ENCODE measurements around the gene CSNK1E. TPM values are rescaled to one million over a fixed set of nuclear protein-coding genes. Genes with fewer than 3 reads are reported as not detected.
"Not testable (repeated sequence)": the region's sequence is repeated elsewhere in the genome, so short reads cannot be mapped to it uniquely, and the experiment has no call there.

Gene CSNK1E
- total RNA-seq, 1 experiment from 2014 or later: 120 TPM

GRCh38 chr22:38339893-38340292, 22.7 kb upstream of the CSNK1E start:
- not testable (repeated sequence) for DNase-seq (ENCODE audit: low read depth, low spot score)

GRCh38 chr22:38338772-38339379, 21.6 kb upstream of the CSNK1E start:
- in situ Hi-C loops (cut with HindIII; ENCODE audit: low pct_unique_long_range_greater_than_20kb, low sequenced_read_pairs): no loop called here
- no peak for DNase-seq (ENCODE audit: low read depth, low spot score)

More at GRCh38 chr22:38339893-38340292, 22.7 kb upstream of the CSNK1E start:
- in situ Hi-C loops (cut with HindIII; ENCODE audit: low pct_unique_long_range_greater_than_20kb, low sequenced_read_pairs): not testable (repeated sequence)

GRCh38 chr22:38336699-38337098, 19.5 kb upstream of the CSNK1E start:
- in situ Hi-C loops (cut with HindIII; ENCODE audit: low pct_unique_long_range_greater_than_20kb, low sequenced_read_pairs): no loop called here
- no peak for DNase-seq (ENCODE audit: low read depth, low spot score)

GRCh38 chr22:38335077-38335476, 17.8 kb upstream of the CSNK1E start:
- no peak for DNase-seq (ENCODE audit: low read depth, low spot score)
- in situ Hi-C loops (cut with HindIII; ENCODE audit: low pct_unique_long_range_greater_than_20kb, low sequenced_read_pairs): no loop called here

- in situ Hi-C loops (cut with HindIII; ENCODE audit: low pct_unique_long_range_greater_than_20kb, low sequenced_read_pairs): no loop called here
- no peak for DNase-seq (ENCODE audit: low read depth, low spot score)
Measured at GRCh38 chr22:38327805-38328204, 10.6 kb upstream of the CSNK1E start.

GRCh38 chr22:38327396-38327795, 10.2 kb upstream of the CSNK1E start:
- in situ Hi-C loops (cut with HindIII; ENCODE audit: low pct_unique_long_range_greater_than_20kb, low sequenced_read_pairs): no loop called here
- DNase-seq (ENCODE audit: low read depth, low spot score): no peak

- in situ Hi-C loops (cut with HindIII; ENCODE audit: low pct_unique_long_range_greater_than_20kb, low sequenced_read_pairs): no loop called here
- DNase-seq (ENCODE audit: low read depth, low spot score): no peak
Measured at GRCh38 chr22:38325587-38325986, 8.4 kb upstream of the CSNK1E start.

GRCh38 chr22:38320605-38321402, 3.6 kb upstream of the CSNK1E start:
- in situ Hi-C loops (cut with HindIII; ENCODE audit: low pct_unique_long_range_greater_than_20kb, low sequenced_read_pairs): no loop called here

GRCh38 chr22:38318792-38319773, 1.9 kb upstream of the CSNK1E start:
- in situ Hi-C loops (cut with HindIII; ENCODE audit: low pct_unique_long_range_greater_than_20kb, low sequenced_read_pairs): no loop called here
- peak; percentile 30 for DNase-seq (ENCODE audit: low read depth, low spot score)

More at GRCh38 chr22:38320605-38321402, 3.6 kb upstream of the CSNK1E start:
- no peak for DNase-seq (ENCODE audit: low read depth, low spot score)

GRCh38 chr22:38317995-38318715, 922 bp upstream of the CSNK1E start:
- DNase-seq (ENCODE audit: low read depth, low spot score): peak; percentile 91
- in situ Hi-C loops (cut with HindIII; ENCODE audit: low pct_unique_long_range_greater_than_20kb, low sequenced_read_pairs): no loop called here

GRCh38 chr22:38316364-38317121, 690 bp downstream of the CSNK1E start:
- in situ Hi-C loops (cut with HindIII; ENCODE audit: low pct_unique_long_range_greater_than_20kb, low sequenced_read_pairs): no loop called here
- DNase-seq (ENCODE audit: low read depth, low spot score): peak; percentile 48

- in situ Hi-C loops (cut with HindIII; ENCODE audit: low pct_unique_long_range_greater_than_20kb, low sequenced_read_pairs): no loop called here
- DNase-seq (ENCODE audit: low read depth, low spot score): no peak
Measured at GRCh38 chr22:38315823-38316363, 1.3 kb downstream of the CSNK1E start.

GRCh38 chr22:38314933-38315822, 2.1 kb downstream of the CSNK1E start:
- DNase-seq (ENCODE audit: low read depth, low spot score): no peak
- in situ Hi-C loops (cut with HindIII; ENCODE audit: low pct_unique_long_range_greater_than_20kb, low sequenced_read_pairs): no loop called here

GRCh38 chr22:38314051-38314932, 2.9 kb downstream of the CSNK1E start:
- in situ Hi-C loops (cut with HindIII; ENCODE audit: low pct_unique_long_range_greater_than_20kb, low sequenced_read_pairs): no loop called here
- DNase-seq (ENCODE audit: low read depth, low spot score): no peak

All from SK-MEL-5 (cell line).